ENCODE results near the gene ITGB1. TPM values are rescaled to one million over a fixed set of nuclear protein-coding genes. Genes with fewer than 3 reads are reported as not detected.
A peak's percentile ranks its signal among the peaks of the same experiment; 100 is the strongest.
"Not testable (repeated sequence)": the region's sequence is repeated elsewhere in the genome, so short reads cannot be mapped to it uniquely, and the experiment has no call there.

The ITGB1 gene
- total RNA-seq, 4 donors from 2014 or later, result 998 to 2,832 (median 1,462) TPM

DNA sequence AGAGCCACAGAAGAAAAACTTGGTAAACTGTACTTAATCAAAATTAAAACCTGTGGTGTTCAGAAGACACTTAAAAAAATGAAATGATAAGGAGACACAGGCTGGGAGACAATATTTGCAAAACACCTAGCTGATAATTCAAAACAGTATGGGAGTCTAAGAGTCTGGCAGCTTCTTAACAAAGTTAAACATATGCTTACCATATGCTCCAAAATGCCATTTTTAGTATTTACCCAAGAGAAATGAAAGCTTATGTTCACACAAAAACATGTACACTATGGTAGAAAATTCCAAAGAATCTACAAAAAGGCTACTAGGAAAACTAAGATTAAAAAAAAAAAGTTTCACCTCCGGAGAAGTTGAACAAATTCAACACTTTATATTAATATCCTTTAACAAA lies 48.6 kb downstream of the ITGB1 start:
- H3K36me3 ChIP-seq, result peaks cover 0 to 96% of the 10 kb centered on the region in 2 donors
- no peak overlapping the region for H3K27ac ChIP-seq
- no peak for ATAC-seq
- TF ChIP-seq, protein P1, sequence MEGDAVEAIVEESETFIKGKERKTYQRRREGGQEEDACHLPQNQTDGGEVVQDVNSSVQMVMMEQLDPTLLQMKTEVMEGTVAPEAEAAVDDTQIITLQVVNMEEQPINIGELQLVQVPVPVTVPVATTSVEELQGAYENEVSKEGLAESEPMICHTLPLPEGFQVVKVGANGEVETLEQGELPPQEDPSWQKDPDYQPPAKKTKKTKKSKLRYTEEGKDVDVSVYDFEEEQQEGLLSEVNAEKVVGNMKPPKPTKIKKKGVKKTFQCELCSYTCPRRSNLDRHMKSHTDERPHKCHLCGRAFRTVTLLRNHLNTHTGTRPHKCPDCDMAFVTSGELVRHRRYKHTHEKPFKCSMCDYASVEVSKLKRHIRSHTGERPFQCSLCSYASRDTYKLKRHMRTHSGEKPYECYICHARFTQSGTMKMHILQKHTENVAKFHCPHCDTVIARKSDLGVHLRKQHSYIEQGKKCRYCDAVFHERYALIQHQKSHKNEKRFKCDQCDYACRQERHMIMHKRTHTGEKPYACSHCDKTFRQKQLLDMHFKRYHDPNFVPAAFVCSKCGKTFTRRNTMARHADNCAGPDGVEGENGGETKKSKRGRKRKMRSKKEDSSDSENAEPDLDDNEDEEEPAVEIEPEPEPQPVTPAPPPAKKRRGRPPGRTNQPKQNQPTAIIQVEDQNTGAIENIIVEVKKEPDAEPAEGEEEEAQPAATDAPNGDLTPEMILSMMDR (IDR thresholded peaks at IDR 0.05), result no peak
- TF ChIP-seq POLR2AphosphoS5 (IDR thresholded peaks at IDR 0.05) (no peak), EP300 (IDR thresholded peaks at IDR 0.05) (no peak), POLR2A (IDR thresholded peaks at IDR 0.05) (no peak)
- H3K4me1 ChIP-seq, result peaks cover 0 to 9% (median 0%) of the 10 kb centered on the region in 3 donors
- 48 to 62% methylated on average over 1 of the region's 1 CpG for WGBS, 2 donors (ENCODE audit: low coverage in 1 of 2)
- no peaks in the 10 kb centered on the region for H3K27me3 ChIP-seq
- H3K9me3 ChIP-seq, result no peaks in the 10 kb centered on the region
- no peak overlapping the region for H3K4me3 ChIP-seq

DNA sequence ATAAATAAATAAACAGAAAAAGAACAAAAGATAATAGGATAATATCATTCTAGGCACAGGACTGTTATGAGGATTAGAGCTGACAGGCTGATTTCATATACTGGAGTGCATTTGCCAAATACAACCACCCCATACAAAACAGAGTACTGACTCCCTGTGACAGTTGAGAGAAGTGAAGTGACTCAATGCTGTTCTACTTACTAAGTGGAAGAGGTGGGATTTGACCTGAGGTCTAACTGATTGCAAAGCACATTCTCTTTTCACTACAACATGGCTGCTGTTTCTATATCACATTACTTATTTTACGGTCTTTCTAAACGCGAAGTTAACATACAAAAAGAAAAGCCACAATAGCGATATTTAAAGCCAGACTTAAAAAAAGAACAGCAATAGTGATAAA lies 51.4 kb downstream of the ITGB1 start:
- H3K9me3 ChIP-seq, result no peaks in the 10 kb centered on the region
- peaks cover 0 to 16% (median 0%) of the 10 kb centered on the region in 3 donors for H3K4me1 ChIP-seq
- H3K27me3 ChIP-seq, result no peaks in the 10 kb centered on the region
- WGBS, 2 donors (ENCODE audit: low coverage in 1 of 2), result 94 to 96% methylated on average over 4 of the region's 4 CpGs
- TF ChIP-seq, protein P1 (IDR thresholded peaks at IDR 0.05), result no peak
- no peak for TF ChIP-seq POLR2AphosphoS5 (IDR thresholded peaks at IDR 0.05)
- no peak for TF ChIP-seq EP300 (IDR thresholded peaks at IDR 0.05)
- no peak for TF ChIP-seq POLR2A (IDR thresholded peaks at IDR 0.05)
- H3K27ac ChIP-seq, result no peak overlapping the region
- peaks cover 4 to 99% of the 10 kb centered on the region in 2 donors for H3K36me3 ChIP-seq
- ATAC-seq, result no peak
- H3K4me3 ChIP-seq, result no peak overlapping the region

DNA sequence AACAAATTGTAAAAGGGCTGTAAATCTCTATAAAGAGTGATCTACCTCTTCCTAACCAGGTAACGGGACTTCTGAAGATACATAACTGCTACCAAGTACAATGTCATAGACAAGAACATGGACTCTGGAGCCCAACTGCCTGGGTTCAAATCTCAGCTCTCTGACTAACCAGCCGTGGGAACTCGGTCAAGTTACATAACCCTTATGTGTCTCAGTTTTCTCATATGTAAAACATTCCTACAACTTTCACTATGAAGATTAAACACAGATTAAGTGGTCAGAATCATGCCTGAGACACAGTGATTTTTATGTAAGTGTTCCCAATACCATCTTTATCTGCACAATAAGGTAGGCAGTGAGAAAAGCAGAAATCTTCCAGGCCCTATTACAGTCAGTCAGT lies 52.6 kb downstream of the ITGB1 start:
- TF ChIP-seq POLR2A (IDR thresholded peaks at IDR 0.05), result no peak
- TF ChIP-seq POLR2AphosphoS5 (IDR thresholded peaks at IDR 0.05), result no peak
- no peak for TF ChIP-seq EP300 (IDR thresholded peaks at IDR 0.05)
- Histone ChIP-seq H3K4me1 (peaks cover 0 to 18% (median 0%) of the 10 kb centered on the region in 3 donors), H3K36me3 (peaks cover 4 to 91% of the 10 kb centered on the region in 2 donors), H3K27me3 (no peaks in the 10 kb centered on the region), H3K27ac (no peak overlapping the region), H3K4me3 (no peak overlapping the region), H3K9me3 (no peaks in the 10 kb centered on the region)
- 67 to 79% methylated on average over 3 of the region's 3 CpGs for WGBS, 2 donors (ENCODE audit: low coverage in 1 of 2)
- no peak for ATAC-seq

DNA sequence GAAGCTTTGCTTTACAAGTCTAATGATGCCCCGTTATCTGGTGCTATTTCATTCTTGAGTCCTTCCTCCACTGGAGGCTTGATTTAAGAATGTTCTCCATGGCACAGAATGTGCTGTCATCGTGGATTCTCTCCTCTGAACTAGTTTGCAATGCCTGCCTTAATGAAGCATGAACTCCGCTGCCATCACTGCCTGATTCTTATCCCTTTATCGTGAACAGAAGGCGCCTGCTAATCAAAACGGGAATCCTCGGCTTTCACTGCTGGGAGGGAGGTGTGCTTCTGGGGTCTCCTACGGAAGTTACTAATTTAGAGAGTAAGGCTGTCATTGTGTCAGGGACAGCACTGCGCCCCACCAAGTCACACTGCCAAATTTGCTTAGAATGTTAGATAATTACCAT lies 56.2 kb downstream of the ITGB1 start:
- no peak for ATAC-seq
- H3K36me3 ChIP-seq, result peaks cover 4 to 87% of the 10 kb centered on the region in 2 donors
- WGBS, 2 donors (ENCODE audit: low coverage in 1 of 2), result 81 to 85% methylated on average over 3 to 8 of the region's 9 CpGs
- peaks cover 0 to 18% (median 0%) of the 10 kb centered on the region in 3 donors for H3K4me1 ChIP-seq
- H3K27me3 ChIP-seq, result no peaks in the 10 kb centered on the region
- H3K9me3 ChIP-seq, result no peaks in the 10 kb centered on the region
- H3K27ac ChIP-seq, result no peak overlapping the region
- no peak overlapping the region for H3K4me3 ChIP-seq
- TF ChIP-seq POLR2A (IDR thresholded peaks at IDR 0.05) (no peak), EP300 (IDR thresholded peaks at IDR 0.05) (no peak), POLR2AphosphoS5 (IDR thresholded peaks at IDR 0.05) (no peak)
- TF ChIP-seq, protein P1 (IDR thresholded peaks at IDR 0.05), result no peak

DNA sequence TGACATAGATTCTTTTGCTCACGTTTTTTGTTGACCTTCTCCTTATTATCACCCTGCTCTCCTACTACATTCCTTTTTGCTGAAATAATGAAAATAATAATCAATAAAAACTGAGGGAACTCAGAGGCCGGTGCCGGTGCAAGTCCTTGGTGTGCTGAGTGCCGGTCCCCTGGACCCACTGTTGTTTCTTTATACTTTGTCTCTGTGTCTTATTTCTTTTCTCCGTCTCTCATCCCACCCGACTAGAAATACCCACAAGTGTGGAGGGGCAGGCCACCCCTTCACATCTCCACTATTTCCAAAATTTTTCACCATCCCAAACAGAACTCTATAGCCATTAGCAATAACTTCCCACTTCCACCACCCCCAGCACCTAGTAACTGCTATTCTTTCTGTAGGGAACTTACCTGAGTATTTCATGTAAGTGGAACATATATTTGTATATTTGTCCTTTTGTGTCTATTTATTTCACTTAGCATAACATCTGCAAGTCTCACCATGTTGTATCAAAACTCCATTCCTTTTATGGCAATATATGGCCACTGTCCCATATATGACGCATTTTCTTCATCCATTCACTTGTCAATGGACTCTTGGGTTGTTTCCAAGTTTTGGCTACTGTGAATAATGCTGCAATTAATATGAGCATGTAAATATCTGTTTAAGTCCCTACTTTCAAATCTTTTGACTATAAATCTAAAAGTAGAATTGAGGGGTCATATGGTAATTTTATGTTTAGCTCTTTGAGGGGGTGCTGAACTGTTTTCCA lies 62.6 kb downstream of the ITGB1 start:
- not testable (repeated sequence) for H3K27ac ChIP-seq, H3K27me3 ChIP-seq, H3K4me3 ChIP-seq, H3K9me3 ChIP-seq, ATAC-seq, H3K4me1 ChIP-seq
- WGBS, 2 donors (ENCODE audit: low coverage in 1 of 2), result 88 to 89% methylated on average over 6 to 7 of the region's 7 CpGs
- peaks cover 0 to 54% of the 10 kb centered on the region in 2 donors for H3K36me3 ChIP-seq
- TF ChIP-seq POLR2AphosphoS5 (IDR thresholded peaks at IDR 0.05), result peak; percentile 17

All from gastroesophageal sphincter (tissue), 4 donors.